22Rv1 (cell line): ENCODE measurements around the gene ANO3.

Experiments
- ZFX ChIP-seq: fragments of 450-650 bp; IDR thresholded peaks from 2 replicates; pipeline ENCODE4 v1.6.1; 2017; ENCODE audit warnings: antibody characterized with exemption, borderline replicate concordance
- TF ChIP-seq, protein P1 (sequence below): fragments of 450-650 bp; IDR thresholded peaks from 2 replicates; pipeline ENCODE4 v1.5.1; 2017; ENCODE audit warnings: mild to moderate bottlenecking

DNA sequence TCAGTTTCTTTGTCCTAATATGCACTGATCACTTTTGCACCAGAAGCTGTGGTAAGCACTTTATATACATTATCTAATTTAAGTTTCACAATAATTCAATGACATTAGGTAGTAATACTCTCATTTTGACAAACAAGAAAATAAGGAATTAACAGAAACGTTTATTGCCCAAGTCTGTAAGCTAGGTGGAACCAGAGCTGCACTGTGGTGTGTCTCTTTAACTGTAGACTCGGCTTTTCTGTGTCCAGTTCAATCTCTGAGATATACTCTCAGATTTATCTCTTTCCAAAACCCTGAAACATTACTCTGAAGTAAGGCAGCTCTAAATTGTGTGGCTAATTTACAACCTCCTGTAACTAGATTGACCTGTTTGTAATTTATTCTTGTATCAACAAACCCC is 139.1 kb downstream of the ANO3 start:
- TF ChIP-seq, protein P1, sequence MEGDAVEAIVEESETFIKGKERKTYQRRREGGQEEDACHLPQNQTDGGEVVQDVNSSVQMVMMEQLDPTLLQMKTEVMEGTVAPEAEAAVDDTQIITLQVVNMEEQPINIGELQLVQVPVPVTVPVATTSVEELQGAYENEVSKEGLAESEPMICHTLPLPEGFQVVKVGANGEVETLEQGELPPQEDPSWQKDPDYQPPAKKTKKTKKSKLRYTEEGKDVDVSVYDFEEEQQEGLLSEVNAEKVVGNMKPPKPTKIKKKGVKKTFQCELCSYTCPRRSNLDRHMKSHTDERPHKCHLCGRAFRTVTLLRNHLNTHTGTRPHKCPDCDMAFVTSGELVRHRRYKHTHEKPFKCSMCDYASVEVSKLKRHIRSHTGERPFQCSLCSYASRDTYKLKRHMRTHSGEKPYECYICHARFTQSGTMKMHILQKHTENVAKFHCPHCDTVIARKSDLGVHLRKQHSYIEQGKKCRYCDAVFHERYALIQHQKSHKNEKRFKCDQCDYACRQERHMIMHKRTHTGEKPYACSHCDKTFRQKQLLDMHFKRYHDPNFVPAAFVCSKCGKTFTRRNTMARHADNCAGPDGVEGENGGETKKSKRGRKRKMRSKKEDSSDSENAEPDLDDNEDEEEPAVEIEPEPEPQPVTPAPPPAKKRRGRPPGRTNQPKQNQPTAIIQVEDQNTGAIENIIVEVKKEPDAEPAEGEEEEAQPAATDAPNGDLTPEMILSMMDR, result no peak
- TF ChIP-seq ZFX, result no peak
